ENCODE data around the gene SLC25A6. TPM values are rescaled to one million over a fixed set of nuclear protein-coding genes. Genes with fewer than 3 reads are reported as not detected.
A peak's percentile ranks its signal among the peaks of the same experiment; 100 is the strongest.

SLC25A6 gene
- total and polyA plus RNA-seq, 9 of the 15 experiments (the other 6 are each of a cell fraction or from before 2014, with no cell fraction given): 24.6 to 330 (median 129) TPM

- no peak for TF ChIP-seq ZNF780A (CRISPR knock-in tag; IDR thresholded peaks at IDR 0.05)
- TF ChIP-seq CBX8 (IDR thresholded peaks at IDR 0.05; ENCODE audit: borderline replicate concordance, extremely low read depth, low read depth, low read length, poor library complexity, severe bottlenecking): no peak
- peak; percentile 51 for TF ChIP-seq POLR2G (IDR thresholded peaks at IDR 0.05; ENCODE audit: low read depth, low read length)
- TF ChIP-seq SMARCA5 (IDR thresholded peaks at IDR 0.05): 0 out of 2 replicates have a peak, but pooled peaks have one; percentile 49
- TF ChIP-seq RCOR1 (IDR thresholded peaks at IDR 0.05; ENCODE audit: borderline replicate concordance in 1 of 2, low read depth in 2 of 2, low read length in 2 of 2): 0 out of 4 replicates have a peak, but pooled peaks of 1 of the 2 experiments have one; percentile 21
- TF ChIP-seq BCOR (IDR thresholded peaks at IDR 0.05): peak; percentile 47; the same call in 1 of the 2 replicates
- peak; percentile 77; the same call in 1 of the 2 replicates for TF ChIP-seq HLTF (IDR thresholded peaks at IDR 0.05)
- TF ChIP-seq KDM1A (IDR thresholded peaks at IDR 0.05): peak in 1 of 2 experiments; percentile 27; a peak in 1 of 4 replicates
- TF ChIP-seq CBX1 (IDR thresholded peaks at IDR 0.05; ENCODE audit: low read depth): peak; percentile 19; the same call in 1 of the 2 replicates
- TF ChIP-seq SNAPC5 (CRISPR knock-in tag; IDR thresholded peaks at IDR 0.05): no peak
- TF ChIP-seq RBM25 (IDR thresholded peaks at IDR 0.05; ENCODE audit: low read depth, low read length, severe bottlenecking): peak; percentile 82
- peaks cover 23% of the 10 kb centered on the region; the same call in 2 of the 3 replicates for H3K36me3 ChIP-seq (ENCODE audit: control insufficient read depth, insufficient read depth, low read length)
- in situ Hi-C loops (cut with MboI): no loop called here
- H3K9me3 ChIP-seq (replicated peaks; ENCODE audit: control insufficient read depth, insufficient read depth, low read depth, low read length): no peaks in the 10 kb centered on the region; the same call in 1 of the 2 replicates
- DNase-seq (ENCODE audit: extremely low read depth in 1 of 4, low spot score in 3 of 4): no peak
- WGBS (ENCODE audit: insufficient coverage, low coverage, missing lambda C conversion rate): 91% methylated on average over 8 of the region's 20 CpGs
- no peaks in the 10 kb centered on the region for H3K9me1 ChIP-seq (ENCODE audit: control insufficient read depth, insufficient read depth, low read length)
- H2AFZ ChIP-seq (ENCODE audit: low read depth, low read length): no peak overlapping the region
- peaks cover 0 to 9% of the 10 kb centered on the region in 2 experiments; a peak in 2 of 5 replicates for H3K4me1 ChIP-seq (replicated peaks in 1 of 2; ENCODE audit: control insufficient read depth in 2 of 2, insufficient read depth in 2 of 2, low read length in 2 of 2)
- no peak overlapping the region for H3K4me2 ChIP-seq (ENCODE audit: insufficient read depth, low read length)
- no peak overlapping the region for H3K9ac ChIP-seq (ENCODE audit: insufficient read depth in 1 of 2, low read depth in 2 of 2, low read length in 2 of 2)
- ChIA-PET POLR2A (no interaction called here), CTCF (ENCODE audit: low intra/inter-chr PET ratio) (no interaction called here)
- no peaks in the 10 kb centered on the region for H4K20me1 ChIP-seq (replicated peaks; ENCODE audit: control insufficient read depth, insufficient read depth, low read length)
- no TSS peak for BruUV-seq (replicated peaks)
- no peak for FAIRE-seq
- H3K79me2 ChIP-seq (ENCODE audit: control insufficient read depth, insufficient read depth, low read length): no peaks in the 10 kb centered on the region
- intact Hi-C loops (cut with micrococcal nuclease): no loop called here
- no peak overlapping the region for H3K4me3 ChIP-seq
- ATAC-seq: no peak
- H3K27me3 ChIP-seq (ENCODE audit: control insufficient read depth in 2 of 2, insufficient read depth in 2 of 2, low read length in 2 of 2): no peaks in the 10 kb centered on the region
- H3K27ac ChIP-seq (ENCODE audit: extremely low read depth, low read depth, low read length): no peak overlapping the region
Observed at GRCh38 chrX:1417921-1418771, 26.2 kb upstream of the SLC25A6 start.

Measured in K562 (cell line).